Uterus (tissue), 4 donors: ENCODE results near the gene PLOD2. TPM values are rescaled to one million over a fixed set of nuclear protein-coding genes. Genes with fewer than 3 reads are reported as not detected.

Source experiments
- DNase-seq, 2 donors: peaks; one replicate each; pipeline ENCODE4 v3.0.0-alpha.2; 2019 to 2020
- H3K27ac ChIP-seq, 2 donors: fragments of 200-600 bp; sonication (generic); 1 replicate in 1 of 2; 2 replicates in 1 of 2; pipeline ENCODE4 v1.5.1; 2016 to 2018
- H3K27me3 ChIP-seq, 2 donors: fragments of 200-600 bp; sonication (generic); one replicate each; pipeline ENCODE4 v1.5.1; 2018 to 2019; ENCODE audit warnings: control low read depth in 1 of 2
- H3K36me3 ChIP-seq, 2 donors: fragments of 200-600 bp; sonication (generic); one replicate each; pipeline ENCODE4 v1.5.1; 2019; ENCODE audit warnings: control low read depth in 1 of 2
- H3K4me1 ChIP-seq, 2 donors: fragments of 200-600 bp; sonication (generic); one replicate each; pipeline ENCODE4 v1.5.1; 2018 to 2019; ENCODE audit warnings: control low read depth in 1 of 2
- H3K4me3 ChIP-seq, 2 donors: fragments of 200-600 bp; sonication (generic); 1 replicate in 1 of 2; 2 replicates in 1 of 2; pipeline ENCODE4 v1.5.1; 2018 to 2019; ENCODE audit warnings: mild to moderate bottlenecking in 1 of 2
- H3K9me3 ChIP-seq, 2 donors: fragments of 200-600 bp; sonication (generic); one replicate each; pipeline ENCODE4 v1.5.1; 2019; ENCODE audit warnings: control low read depth in 1 of 2
- CTCF ChIP-seq, 4 experiments: fragments of 200-600 bp in 2 of 4; fragments of 450-650 bp in 2 of 4; sonication (generic) in 2 of 4; IDR thresholded peaks; one replicate each; pipeline ENCODE4 v1.5.1; 2016 to 2019; ENCODE audit warnings: antibody characterized with exemption in 4 of 4, mild to moderate bottlenecking in 2 of 4, moderate library complexity in 1 of 4
- POLR2A ChIP-seq, 2 donors: fragments of 450-650 bp; IDR thresholded peaks; one replicate each; pipeline ENCODE4 v1.6.1; 2016; ENCODE audit warnings: antibody characterized with exemption in 2 of 2, mild to moderate bottlenecking in 1 of 2, moderate library complexity in 1 of 2
- intact Hi-C: fragments of 100-400 bp; cut with DNase I; formaldehyde crosslinking; loops from one replicate; pipeline ENCODE4 v1.15.1; 2023; ENCODE audit warnings: low total_unique reads
- total RNA-seq, 4 donors: library from RNA; depleted of rRNA in 3 of 4; stranded (reverse); fragments of >200 nt in 3 of 4; gene quantifications; one replicate each; pipeline versions ENCODE4 v1.1.0 to v1.2.4, GENCODE V29; 2014 to 2023
- donor health status: DM: yes; HTN: yes; CAD: no.

PLOD2 gene
- total RNA-seq, 4 donors from 2014 or later = 23.5 to 83.2 (median 45.7) TPM

GRCh38 chr3:146187334-146187950 lies 26.5 kb upstream of the PLOD2 start:
- peak; percentile 43 to 58 (median 56) for TF ChIP-seq CTCF (IDR thresholded peaks at IDR 0.05)
- no peak for TF ChIP-seq POLR2A (IDR thresholded peaks at IDR 0.05)

GRCh38 chr3:146184241-146185015 lies 23.4 kb upstream of the PLOD2 start:
- peak in 1 of 2 donors; percentile 14 for DNase-seq
- intact Hi-C loops = loop anchor here (10.0 kb wide), 1 partner anchor 120 kb away; no protein-coding TSS in a partner anchor
- Histone ChIP-seq H3K36me3 (no peaks in the 10 kb centered on the region), H3K27ac (no peak overlapping the region), H3K27me3 (no peaks in the 10 kb centered on the region), H3K4me3 (no peak overlapping the region), H3K4me1 (peaks cover 0 to 3% of the 10 kb centered on the region in 2 donors), H3K9me3 (no peaks in the 10 kb centered on the region)
- TF ChIP-seq POLR2A (IDR thresholded peaks at IDR 0.05) = no peak
- no peak for TF ChIP-seq CTCF (IDR thresholded peaks at IDR 0.05)

More at GRCh38 chr3:146187334-146187950, 26.5 kb upstream of the PLOD2 start:
- Histone ChIP-seq H3K9me3 (no peaks in the 10 kb centered on the region), H3K4me3 (no peak overlapping the region), H3K36me3 (no peaks in the 10 kb centered on the region), H3K27me3 (no peaks in the 10 kb centered on the region), H3K4me1 (peaks cover 0 to 8% of the 10 kb centered on the region in 2 donors), H3K27ac (no peak overlapping the region)
- intact Hi-C loops = loop anchor here (10.0 kb wide), 1 partner anchor 123 kb away; no protein-coding TSS in a partner anchor
- peak in 1 of 2 donors; percentile 18 for DNase-seq

- Histone ChIP-seq H3K36me3 (no peaks in the 10 kb centered on the region), H3K9me3 (no peaks in the 10 kb centered on the region), H3K27me3 (no peaks in the 10 kb centered on the region), H3K4me1 (no peaks in the 10 kb centered on the region), H3K27ac (no peak overlapping the region), H3K4me3 (no peak overlapping the region)
- TF ChIP-seq POLR2A (IDR thresholded peaks at IDR 0.05) = no peak
- TF ChIP-seq CTCF (IDR thresholded peaks at IDR 0.05) = no peak
- no peak for DNase-seq
- intact Hi-C loops = loop anchor here (10.0 kb wide), 1 partner anchor 116 kb away; no protein-coding TSS in a partner anchor
These were observed 20.2 kb upstream of the PLOD2 start for GRCh38 chr3:146181216-146181615.

- H3K4me1 ChIP-seq = no peaks in the 10 kb centered on the region
- no peaks in the 10 kb centered on the region for H3K9me3 ChIP-seq
- no peak overlapping the region for H3K4me3 ChIP-seq
- no peaks in the 10 kb centered on the region for H3K36me3 ChIP-seq
- intact Hi-C loops = loop anchor here (10.0 kb wide), 1 partner anchor 116 kb away; no protein-coding TSS in a partner anchor
- H3K27ac ChIP-seq = no peak overlapping the region
- no peaks in the 10 kb centered on the region for H3K27me3 ChIP-seq
- DNase-seq = no peak
- TF ChIP-seq POLR2A (IDR thresholded peaks at IDR 0.05) (no peak), CTCF (IDR thresholded peaks at IDR 0.05) (no peak)
These were observed 19.4 kb upstream of the PLOD2 start for GRCh38 chr3:146180376-146180775.
